ENCODE results near the gene CFAP99. TPM values are rescaled to one million over a fixed set of nuclear protein-coding genes. Genes with fewer than 3 reads are reported as not detected.
"Not testable (repeated sequence)": the region's sequence is repeated elsewhere in the genome, so short reads cannot be mapped to it uniquely, and the experiment has no call there.

The CFAP99 gene
- total RNA-seq, 2 experiments from 2014 or later = 0.11 TPM; not detected in 1

DNA sequence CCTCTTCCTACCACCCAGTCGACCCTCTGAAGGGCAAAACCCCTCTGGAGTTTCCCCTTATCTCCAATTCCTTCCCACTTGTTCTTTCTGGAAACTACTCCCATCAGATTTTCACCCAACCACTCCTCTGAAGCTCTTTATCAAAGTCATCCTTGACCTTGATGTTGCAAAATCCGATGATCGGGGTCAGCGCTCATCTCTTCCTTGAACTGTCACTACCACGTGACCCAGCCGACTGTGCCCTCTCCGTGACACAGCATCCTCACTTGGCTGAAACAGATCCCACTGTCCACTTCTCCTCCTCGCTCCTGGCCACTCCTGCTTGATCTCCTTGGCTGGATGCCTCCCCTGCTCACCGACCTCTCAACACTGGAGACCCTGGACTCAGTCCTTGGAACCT lies 1.1 kb downstream of the CFAP99 start:
- ATAC-seq (ENCODE audit: low read depth) (no peak), DNase-seq (no peak)
- Mint-ChIP-seq H3K4me3 (peak overlapping the region; percentile 83), H3K9me3 (no peaks in the 10 kb centered on the region), H3K27me3 (peaks cover 64% of the 10 kb centered on the region), H3K27ac (no peak overlapping the region), H3K36me3 (no peaks in the 10 kb centered on the region), H3K4me1 (peaks cover 13% of the 10 kb centered on the region)
- POLR2A ChIA-PET = interaction anchor here (1.0 kb wide), 1 partner anchor 49 kb away, joined by 4 read pairs; the partner anchor contains the start of gene RNF4

- H3K4me3 Mint-ChIP-seq = no peak overlapping the region
- no peak overlapping the region for H3K27ac Mint-ChIP-seq
- peaks cover 9% of the 10 kb centered on the region for H3K4me1 Mint-ChIP-seq
- ATAC-seq (ENCODE audit: low read depth) = no peak
- no peaks in the 10 kb centered on the region for H3K9me3 Mint-ChIP-seq
- H3K27me3 Mint-ChIP-seq = peaks cover 44% of the 10 kb centered on the region
- no peak for DNase-seq
- H3K36me3 Mint-ChIP-seq = no peaks in the 10 kb centered on the region
- POLR2A ChIA-PET = interaction anchor here (0.6 to 1.4 kb wide), 2 partner anchors 10 to 315 kb away, joined by 5 read pairs; no protein-coding TSS in a partner anchor
Observed at GRCh38 chr4:2421928-2422327, 3.2 kb downstream of the CFAP99 start.

DNA sequence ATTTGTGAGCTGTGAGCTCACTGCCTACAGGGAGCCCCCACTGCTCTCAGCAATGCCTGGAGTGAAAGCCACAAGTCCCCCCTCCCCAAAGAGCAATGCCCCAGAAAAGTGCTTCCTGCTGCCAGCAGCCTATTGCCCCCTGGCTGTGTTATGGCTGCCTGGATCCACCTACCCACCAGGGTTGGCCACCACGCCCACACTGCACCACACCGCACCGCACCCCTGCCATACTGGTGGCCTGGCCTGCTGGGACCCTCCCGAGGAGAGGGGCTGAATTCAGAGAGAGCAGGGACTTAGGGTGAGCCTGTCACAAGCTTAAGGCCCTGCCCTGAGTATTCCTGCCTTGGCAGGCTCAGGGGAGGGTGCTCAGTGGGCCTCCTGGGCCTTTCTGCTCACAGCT lies 4.3 kb downstream of the CFAP99 start:
- Mint-ChIP-seq H3K9me3 (no peaks in the 10 kb centered on the region), H3K27ac (no peak overlapping the region), H3K27me3 (peaks cover 38% of the 10 kb centered on the region), H3K36me3 (no peaks in the 10 kb centered on the region), H3K4me1 (peaks cover 9% of the 10 kb centered on the region), H3K4me3 (no peak overlapping the region)
- no peak for DNase-seq
- ATAC-seq (ENCODE audit: low read depth) = no peak
- POLR2A ChIA-PET = interaction anchor here (0.6 kb wide), 1 partner anchor 271 kb away, joined by 3 read pairs; no protein-coding TSS in a partner anchor

GRCh38 chr4:2423695-2424094 lies 4.9 kb downstream of the CFAP99 start:
- Mint-ChIP-seq H3K9me3 (no peaks in the 10 kb centered on the region), H3K4me3 (no peak overlapping the region), H3K36me3 (no peaks in the 10 kb centered on the region), H3K4me1 (peaks cover 9% of the 10 kb centered on the region), H3K27me3 (peaks cover 38% of the 10 kb centered on the region), H3K27ac (no peak overlapping the region)
- POLR2A ChIA-PET = interaction anchor here (0.6 kb wide), 1 partner anchor 271 kb away, joined by 3 read pairs; no protein-coding TSS in a partner anchor
- ATAC-seq (ENCODE audit: low read depth) = no peak
- no peak for DNase-seq

GRCh38 chr4:2424581-2424980 lies 5.8 kb downstream of the CFAP99 start:
- no peaks in the 10 kb centered on the region for H3K36me3 Mint-ChIP-seq
- H3K9me3 Mint-ChIP-seq = no peaks in the 10 kb centered on the region
- no peak overlapping the region for H3K27ac Mint-ChIP-seq
- peaks cover 32% of the 10 kb centered on the region for H3K27me3 Mint-ChIP-seq
- no peak overlapping the region for H3K4me3 Mint-ChIP-seq
- no peak for DNase-seq
- ATAC-seq (ENCODE audit: low read depth) = no peak
- POLR2A ChIA-PET = no interaction called here
- peaks cover 5% of the 10 kb centered on the region for H3K4me1 Mint-ChIP-seq

DNA sequence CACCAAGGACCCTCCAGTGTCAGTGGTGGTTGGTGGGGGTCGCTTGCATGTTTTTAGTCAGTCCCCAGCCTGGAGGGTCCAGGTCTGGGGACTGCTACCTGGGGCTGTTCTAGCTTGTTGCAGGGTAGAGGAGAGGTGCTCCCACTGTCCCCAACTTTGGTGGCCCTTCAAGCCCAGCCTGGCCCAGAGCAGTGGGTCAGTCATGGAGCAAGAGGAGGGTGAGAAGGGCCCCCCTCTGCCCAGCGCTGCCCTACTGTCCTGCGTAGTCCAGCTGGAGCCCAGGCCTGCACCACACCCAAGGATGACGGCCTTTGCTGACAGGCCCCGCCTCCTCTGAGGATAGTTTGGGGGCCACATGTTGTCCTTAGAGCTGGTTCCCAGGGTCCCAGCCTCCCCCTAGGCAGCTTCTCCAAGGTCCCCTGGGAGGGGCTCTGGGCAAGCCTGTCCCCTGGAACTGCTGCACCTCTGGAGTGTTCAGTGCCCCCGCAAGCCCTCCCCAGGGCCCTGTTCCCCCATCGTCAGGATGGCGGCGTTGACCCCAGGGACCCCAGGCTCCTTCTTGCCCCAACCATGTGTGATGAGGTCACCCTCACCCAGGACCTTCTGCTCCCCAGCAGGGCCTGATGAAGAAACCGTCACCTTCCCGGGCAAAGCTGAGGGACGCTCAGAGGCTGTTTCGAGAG lies 6.8 kb downstream of the CFAP99 start:
- no peak overlapping the region for H3K27ac Mint-ChIP-seq
- no peaks in the 10 kb centered on the region for H3K4me1 Mint-ChIP-seq
- no peaks in the 10 kb centered on the region for H3K9me3 Mint-ChIP-seq
- H3K4me3 Mint-ChIP-seq = no peak overlapping the region
- no peak for DNase-seq
- no peak for ATAC-seq (ENCODE audit: low read depth)
- H3K27me3 Mint-ChIP-seq = peaks cover 23% of the 10 kb centered on the region
- POLR2A ChIA-PET = no interaction called here
- no peaks in the 10 kb centered on the region for H3K36me3 Mint-ChIP-seq

- Mint-ChIP-seq H3K36me3 (no peaks in the 10 kb centered on the region), H3K4me3 (no peak overlapping the region), H3K27ac (no peak overlapping the region), H3K9me3 (no peaks in the 10 kb centered on the region), H3K27me3 (peaks cover 21% of the 10 kb centered on the region), H3K4me1 (no peaks in the 10 kb centered on the region)
- ATAC-seq (ENCODE audit: low read depth) = no peak
- DNase-seq = no peak
- POLR2A ChIA-PET = no interaction called here
Observed at GRCh38 chr4:2426069-2426397, 7.3 kb downstream of the CFAP99 start.

- H3K27ac Mint-ChIP-seq = no peak overlapping the region
- peaks cover 13% of the 10 kb centered on the region for H3K27me3 Mint-ChIP-seq
- no peaks in the 10 kb centered on the region for H3K36me3 Mint-ChIP-seq
- no peaks in the 10 kb centered on the region for H3K9me3 Mint-ChIP-seq
- DNase-seq = no peak
- no peak for ATAC-seq (ENCODE audit: low read depth)
- no peaks in the 10 kb centered on the region for H3K4me1 Mint-ChIP-seq
- POLR2A ChIA-PET = interaction anchor here (1.2 kb wide), 1 partner anchor 185 kb away, joined by 3 read pairs; the partner anchor contains the start of genes HAUS3 and POLN
- H3K4me3 Mint-ChIP-seq = no peak overlapping the region
Observed at GRCh38 chr4:2426711-2427275, 8.0 kb downstream of the CFAP99 start.

GRCh38 chr4:2427383-2428334 lies 8.9 kb downstream of the CFAP99 start:
- no peak for DNase-seq
- Mint-ChIP-seq H3K4me3 (no peak overlapping the region), H3K9me3 (no peaks in the 10 kb centered on the region), H3K27ac (no peak overlapping the region), H3K4me1 (no peaks in the 10 kb centered on the region), H3K36me3 (no peaks in the 10 kb centered on the region), H3K27me3 (peaks cover 5% of the 10 kb centered on the region)
- ATAC-seq (ENCODE audit: low read depth) = no peak
- POLR2A ChIA-PET = interaction anchor here (1.2 kb wide), 1 partner anchor 186 kb away, joined by 3 read pairs; the partner anchor contains the start of genes HAUS3 and POLN

GRCh38 chr4:2428496-2429213 lies 9.9 kb downstream of the CFAP99 start:
- H3K9me3 Mint-ChIP-seq = no peaks in the 10 kb centered on the region
- H3K4me3 Mint-ChIP-seq = no peak overlapping the region
- no peak for ATAC-seq (ENCODE audit: low read depth)
- POLR2A ChIA-PET = no interaction called here
- no peak for DNase-seq
- H3K36me3 Mint-ChIP-seq = no peaks in the 10 kb centered on the region
- H3K27ac Mint-ChIP-seq = no peak overlapping the region
- no peaks in the 10 kb centered on the region for H3K4me1 Mint-ChIP-seq
- H3K27me3 Mint-ChIP-seq = peaks cover 5% of the 10 kb centered on the region

GRCh38 chr4:2429945-2430757 lies 11.4 kb downstream of the CFAP99 start:
- DNase-seq; H3K36me3 Mint-ChIP-seq; H3K4me1 Mint-ChIP-seq; H3K4me3 Mint-ChIP-seq; H3K9me3 Mint-ChIP-seq; POLR2A ChIA-PET; ATAC-seq (ENCODE audit: low read depth); H3K27ac Mint-ChIP-seq; H3K27me3 Mint-ChIP-seq: not testable (repeated sequence)

- no peaks in the 10 kb centered on the region for H3K4me1 Mint-ChIP-seq
- no peaks in the 10 kb centered on the region for H3K36me3 Mint-ChIP-seq
- DNase-seq = no peak
- no peak overlapping the region for H3K4me3 Mint-ChIP-seq
- H3K27ac Mint-ChIP-seq = no peak overlapping the region
- POLR2A ChIA-PET = interaction anchor here (0.7 kb wide), 1 partner anchor 104 kb away, joined by 3 read pairs; no protein-coding TSS in a partner anchor
- ATAC-seq (ENCODE audit: low read depth) = no peak
- H3K9me3 Mint-ChIP-seq = no peaks in the 10 kb centered on the region
- peaks cover 5% of the 10 kb centered on the region for H3K27me3 Mint-ChIP-seq
Observed at GRCh38 chr4:2432004-2432403, 13.2 kb downstream of the CFAP99 start.
